ENCODE data around the gene TRIM29.

Gene TRIM29

DNA sequence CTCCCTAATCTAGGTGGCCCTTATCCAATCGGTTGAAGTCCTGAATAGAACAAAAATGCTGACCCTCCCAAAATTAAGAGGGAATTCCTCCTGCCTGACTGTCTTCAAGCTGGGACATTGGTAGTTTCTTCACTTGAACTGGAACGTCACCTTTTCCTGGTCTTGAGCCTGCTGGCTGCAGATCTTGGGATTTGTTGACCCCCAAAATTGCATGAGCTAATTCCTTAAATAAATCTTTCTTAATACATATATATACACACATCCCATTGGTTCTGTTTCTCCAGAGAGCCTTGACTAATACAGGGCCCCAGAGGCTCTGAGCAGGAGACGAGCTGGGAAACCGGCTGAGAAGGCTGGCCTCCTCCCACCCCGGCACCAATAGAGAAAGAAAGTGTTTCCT lies 46.2 kb downstream of the TRIM29 start:
- no peak for DNase-seq

DNA sequence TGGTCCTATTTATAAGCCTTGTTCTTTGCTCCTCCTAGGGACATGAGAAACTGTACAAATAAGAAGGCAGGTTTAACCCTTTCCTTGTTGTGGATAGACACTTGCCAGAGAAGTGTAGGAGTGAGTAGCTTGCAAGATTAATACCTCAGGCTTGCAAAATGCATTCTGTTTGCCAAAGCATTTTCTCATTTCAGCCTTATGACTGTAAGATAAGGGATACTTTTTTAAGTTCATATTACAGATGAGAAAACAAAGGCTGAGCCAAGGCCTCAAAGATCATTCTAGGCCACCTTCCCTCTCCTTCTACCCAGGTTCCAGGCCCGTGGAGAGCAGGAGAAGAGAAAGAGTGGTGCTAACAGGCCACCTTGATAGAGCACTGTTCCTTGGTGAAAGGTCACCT lies 46.8 kb downstream of the TRIM29 start:
- no peak for DNase-seq

GRCh38 chr11:120090411-120090810 lies 47.5 kb downstream of the TRIM29 start:
- DNase-seq: no peak

DNA sequence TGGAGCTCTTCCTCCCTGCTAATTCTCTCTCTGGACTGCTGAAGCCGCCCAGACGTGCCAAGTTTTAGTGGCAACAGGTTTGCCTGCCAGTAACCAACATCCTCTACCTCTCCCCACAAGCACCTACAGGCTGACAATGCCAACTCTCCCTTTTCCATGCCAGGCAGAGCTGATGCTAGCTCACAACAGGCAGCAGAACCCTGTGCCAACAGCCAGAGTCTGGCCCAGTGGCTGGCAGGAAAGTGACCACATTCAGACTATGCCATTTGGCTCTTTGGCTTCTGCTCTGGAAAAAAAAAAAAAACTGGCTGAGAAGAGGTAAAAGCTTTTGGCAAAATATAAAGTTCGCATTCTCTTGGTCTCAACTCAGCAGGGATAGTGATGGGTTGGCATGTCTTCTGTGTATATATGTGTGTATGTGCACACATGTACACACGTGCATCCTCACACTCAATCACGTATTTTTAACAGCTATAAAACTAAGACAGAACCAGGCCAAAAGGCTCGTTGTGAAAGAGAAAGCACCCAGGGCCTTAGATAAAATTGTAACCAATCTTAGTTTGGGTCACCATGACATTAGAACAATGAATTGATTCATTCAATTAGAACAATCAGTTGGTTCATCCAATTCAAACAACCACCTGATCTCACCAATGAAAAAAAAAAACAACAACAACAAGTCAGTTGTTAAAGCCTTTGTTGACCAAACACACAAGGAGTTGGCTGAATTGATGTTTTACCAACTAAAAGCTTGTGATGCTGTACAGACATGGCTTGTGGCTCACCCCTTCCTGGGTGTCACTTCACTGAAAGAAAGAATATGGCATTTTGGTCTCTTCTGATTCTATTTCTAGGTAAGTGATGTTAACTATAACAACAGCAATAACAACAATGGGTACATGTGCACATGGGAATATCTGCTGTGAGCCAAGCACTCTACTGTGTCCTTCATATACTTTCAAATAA lies 48.6 kb downstream of the TRIM29 start:
- no peak for DNase-seq

DNA sequence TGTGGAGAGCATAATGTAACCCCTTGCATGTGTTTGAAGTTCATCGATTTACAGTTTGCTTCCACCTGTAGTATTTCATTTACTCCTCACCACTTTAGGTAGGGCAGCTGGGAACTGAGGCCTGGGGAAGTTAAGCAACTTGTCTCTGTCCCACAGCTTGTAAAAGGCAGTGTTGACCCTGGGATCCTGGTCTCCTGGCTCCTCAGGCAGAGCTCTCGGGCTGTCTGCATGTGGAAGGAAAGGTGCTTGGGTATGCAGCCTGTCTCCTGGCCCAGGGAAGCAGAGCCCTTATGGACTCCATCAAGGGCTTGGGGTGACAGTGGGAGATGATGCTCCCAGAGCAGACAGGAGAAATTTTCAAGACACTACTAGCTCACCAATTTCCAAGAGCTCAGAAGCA lies 49.9 kb downstream of the TRIM29 start:
- no peak for DNase-seq

- DNase-seq: no peak
Observed at GRCh38 chr11:120086651-120087050, 51.3 kb downstream of the TRIM29 start.

DNA sequence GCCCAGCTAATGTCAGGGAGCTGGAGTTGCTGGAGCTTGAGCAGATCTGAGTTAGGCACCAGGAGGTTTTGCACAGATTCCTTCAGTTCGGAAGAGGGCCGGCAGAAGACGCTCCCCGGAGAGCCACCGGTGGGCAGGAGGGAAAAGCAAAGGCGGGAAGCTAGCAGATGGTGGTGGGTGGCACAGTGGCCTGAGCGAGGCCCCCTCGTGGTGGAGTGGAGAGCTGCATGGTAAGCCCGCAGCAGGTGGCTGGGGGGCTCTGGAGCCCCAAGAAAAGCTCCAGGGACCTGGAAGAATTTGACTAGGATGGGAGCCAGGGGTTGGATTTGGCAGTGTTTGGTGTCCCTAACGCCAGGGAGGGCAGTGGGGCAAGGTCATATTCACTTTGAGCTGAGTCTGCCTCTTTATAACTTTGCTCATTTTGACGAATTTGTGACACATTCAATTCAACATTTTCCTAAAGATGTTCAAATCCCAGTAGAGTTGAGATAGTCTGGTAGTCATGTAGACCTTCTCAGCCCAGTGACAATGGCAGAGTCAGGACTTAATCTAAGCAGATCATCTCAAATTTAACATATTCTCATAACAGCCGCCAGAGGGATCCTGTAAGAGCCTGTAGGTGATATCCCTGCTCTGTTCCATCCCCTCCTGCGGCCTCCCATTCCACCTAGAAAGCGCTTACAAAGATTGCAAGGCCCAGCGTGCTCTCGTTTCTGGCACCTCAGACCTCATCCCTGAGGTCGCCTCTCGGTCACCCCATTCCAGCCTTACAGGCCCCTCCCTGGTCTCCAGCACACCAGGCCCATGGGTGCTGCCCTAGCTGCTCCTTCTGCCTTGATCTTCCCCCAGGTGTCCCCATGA lies 57.9 kb downstream of the TRIM29 start:
- no peak for DNase-seq

DNA sequence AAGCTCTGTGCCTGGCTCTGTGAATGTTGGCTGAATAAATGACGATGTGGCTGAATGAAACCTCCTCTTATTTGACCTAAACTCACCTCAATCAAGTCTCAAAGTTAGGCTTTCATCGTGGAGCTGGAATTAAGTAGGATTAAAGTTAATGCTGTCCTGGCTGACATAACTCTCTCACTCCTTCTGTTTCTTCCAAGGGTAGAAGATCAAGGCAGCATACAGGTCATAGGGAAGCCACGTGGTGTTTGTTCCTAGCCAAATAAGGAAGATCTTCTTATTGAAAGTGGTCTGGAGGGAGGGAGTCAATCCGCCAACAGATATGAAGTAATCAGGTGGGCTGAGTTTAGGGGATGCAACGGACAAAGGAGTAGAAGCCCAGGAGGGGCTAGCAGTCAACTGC lies 59.5 kb downstream of the TRIM29 start:
- no peak for DNase-seq

DNA sequence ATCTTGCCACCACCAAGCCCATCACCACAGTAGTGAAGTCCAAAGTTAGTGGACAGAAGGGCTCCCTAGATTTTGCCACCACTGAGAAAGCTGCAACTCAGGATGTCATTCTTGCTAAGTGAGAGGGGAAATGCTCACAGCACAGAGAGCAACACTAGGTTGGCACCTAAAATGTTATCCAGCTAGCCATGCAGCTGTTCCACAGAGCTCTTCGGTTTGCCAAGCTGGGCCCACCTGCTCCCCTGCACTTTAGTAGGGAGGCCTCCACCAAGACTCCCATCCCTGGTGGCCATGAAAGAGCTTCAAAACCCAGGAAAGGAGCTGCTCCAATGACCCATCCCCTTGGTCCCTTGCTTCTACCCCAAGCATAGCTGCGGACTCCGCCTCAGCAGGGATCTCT lies 63.8 kb downstream of the TRIM29 start:
- DNase-seq: no peak

- no peak for DNase-seq
Observed at GRCh38 chr11:120073196-120073595, 64.7 kb downstream of the TRIM29 start.

GRCh38 chr11:120068114-120068573 lies 69.8 kb downstream of the TRIM29 start:
- no peak for DNase-seq

DNA sequence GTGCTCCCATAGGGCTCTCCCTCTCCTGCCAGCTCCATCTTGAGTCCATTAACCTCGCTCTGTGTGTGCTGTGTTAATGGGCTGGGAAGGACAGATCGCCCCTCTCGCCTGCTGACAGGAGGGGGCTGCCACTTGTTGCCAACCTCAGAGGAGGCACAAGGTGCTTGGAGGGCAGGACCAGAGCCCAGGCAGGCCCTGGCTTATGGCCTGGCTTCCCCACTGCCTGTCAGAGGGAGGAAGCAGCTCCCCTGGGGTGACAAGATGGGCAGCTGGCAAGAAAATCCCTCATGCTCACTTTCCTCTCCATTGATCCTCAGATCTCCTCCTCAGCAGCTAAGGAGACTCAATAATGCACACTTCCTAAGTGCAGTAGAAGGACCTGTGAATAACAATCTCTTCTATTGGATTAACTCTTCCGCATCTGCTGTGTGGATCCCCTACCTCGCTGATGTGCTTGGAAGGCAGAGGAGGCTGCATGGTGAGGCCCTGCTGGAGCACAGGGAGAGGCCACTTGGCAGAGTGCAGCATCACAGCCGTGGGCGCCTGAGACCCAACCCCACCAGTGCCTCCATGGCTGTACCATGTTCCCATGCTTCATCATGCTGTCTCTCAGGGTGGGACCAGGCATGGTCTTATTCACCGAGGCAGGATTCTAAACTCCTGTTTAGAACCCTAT lies 70.3 kb downstream of the TRIM29 start:
- no peak for DNase-seq

DNA sequence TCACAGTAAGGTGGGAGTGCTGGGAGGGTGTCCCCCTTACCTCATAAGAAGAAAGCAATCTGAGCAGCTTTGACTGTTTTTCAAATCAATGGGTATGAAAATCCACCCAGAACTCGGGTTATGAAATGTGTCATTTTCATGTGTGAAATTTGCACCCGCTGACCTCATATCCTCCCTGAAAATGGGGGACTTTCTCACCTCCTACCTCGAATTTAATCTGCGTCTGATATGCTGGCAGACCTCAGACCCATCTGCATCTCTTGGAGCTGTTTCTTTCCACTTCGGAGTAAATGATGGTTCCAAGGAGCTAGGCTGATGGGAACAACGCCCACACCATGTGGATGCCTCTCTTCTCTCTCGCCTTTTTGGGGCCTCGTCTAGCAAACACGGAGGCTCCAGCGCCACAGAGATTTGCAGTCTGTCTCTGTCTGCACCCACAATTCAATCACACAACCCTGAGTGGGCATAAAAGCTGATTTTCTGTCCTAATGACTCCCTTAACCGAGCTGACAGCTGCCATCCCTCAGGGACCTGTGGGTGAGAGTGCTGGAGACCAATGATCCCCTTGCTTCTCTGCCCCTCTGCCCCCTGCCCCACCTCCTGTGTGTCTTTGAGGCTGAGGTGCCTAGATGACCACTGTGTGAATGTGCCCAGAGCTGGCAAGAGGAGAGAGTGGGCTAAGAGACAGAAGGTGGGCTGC lies 71.0 kb downstream of the TRIM29 start:
- DNase-seq: no peak

- no peak for DNase-seq
Observed at GRCh38 chr11:120065876-120066275, 72.0 kb downstream of the TRIM29 start.

DNA sequence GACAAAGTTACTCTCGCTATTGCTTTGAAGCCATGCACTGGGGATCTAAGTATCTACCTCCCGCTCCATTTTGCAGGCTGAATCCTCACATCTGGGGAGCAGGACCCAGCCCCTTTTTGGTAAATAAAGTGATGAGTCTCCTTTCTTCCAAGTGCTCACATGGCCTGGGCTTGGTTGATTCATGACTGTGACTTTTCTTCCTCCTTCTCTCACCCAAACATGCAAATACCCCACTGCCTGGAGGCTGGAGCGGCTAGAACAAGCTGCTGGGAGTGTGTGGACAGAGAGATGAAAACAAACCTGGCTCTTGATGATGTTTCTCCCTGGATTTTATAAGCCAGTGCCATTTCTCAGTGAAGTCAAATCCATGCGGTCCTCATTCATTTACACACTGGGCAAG lies 72.7 kb downstream of the TRIM29 start:
- DNase-seq: no peak

- no peak for DNase-seq
Observed at GRCh38 chr11:120064341-120064740, 73.6 kb downstream of the TRIM29 start.

DNA sequence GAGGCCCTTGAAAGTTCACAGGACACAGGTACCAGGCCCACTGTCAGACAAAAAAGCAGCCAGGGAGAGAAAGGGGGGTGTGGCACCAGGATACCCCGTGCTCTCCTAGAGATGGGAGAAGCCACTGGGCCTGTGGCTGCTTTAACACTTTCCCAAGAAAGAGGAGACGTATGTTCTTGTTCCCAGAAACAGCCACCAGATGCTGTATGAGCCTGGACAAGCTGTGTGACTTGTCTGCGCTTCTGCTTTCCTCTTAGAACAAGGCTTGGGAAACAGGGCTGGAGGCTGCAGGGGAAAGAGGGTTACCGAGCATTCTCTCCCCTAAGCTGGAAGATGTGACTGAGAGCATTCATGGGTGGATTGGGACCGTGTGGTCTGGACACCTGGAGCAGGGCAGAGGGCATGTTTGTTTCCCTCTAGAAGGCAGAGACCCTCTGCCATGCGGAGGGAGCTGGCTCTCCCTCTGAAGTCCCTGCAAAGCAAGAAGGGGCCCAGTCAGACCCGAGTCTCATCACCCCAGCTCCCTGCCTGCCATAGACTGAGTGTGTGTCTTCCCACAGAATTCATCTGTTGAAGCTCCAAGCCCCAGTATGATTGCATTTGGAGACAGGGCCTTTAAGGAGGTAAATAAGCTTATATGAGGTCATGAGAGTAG lies 74.1 kb downstream of the TRIM29 start:
- no peak for DNase-seq

GRCh38 chr11:120062561-120062930 lies 75.4 kb downstream of the TRIM29 start:
- no peak for DNase-seq

DNA sequence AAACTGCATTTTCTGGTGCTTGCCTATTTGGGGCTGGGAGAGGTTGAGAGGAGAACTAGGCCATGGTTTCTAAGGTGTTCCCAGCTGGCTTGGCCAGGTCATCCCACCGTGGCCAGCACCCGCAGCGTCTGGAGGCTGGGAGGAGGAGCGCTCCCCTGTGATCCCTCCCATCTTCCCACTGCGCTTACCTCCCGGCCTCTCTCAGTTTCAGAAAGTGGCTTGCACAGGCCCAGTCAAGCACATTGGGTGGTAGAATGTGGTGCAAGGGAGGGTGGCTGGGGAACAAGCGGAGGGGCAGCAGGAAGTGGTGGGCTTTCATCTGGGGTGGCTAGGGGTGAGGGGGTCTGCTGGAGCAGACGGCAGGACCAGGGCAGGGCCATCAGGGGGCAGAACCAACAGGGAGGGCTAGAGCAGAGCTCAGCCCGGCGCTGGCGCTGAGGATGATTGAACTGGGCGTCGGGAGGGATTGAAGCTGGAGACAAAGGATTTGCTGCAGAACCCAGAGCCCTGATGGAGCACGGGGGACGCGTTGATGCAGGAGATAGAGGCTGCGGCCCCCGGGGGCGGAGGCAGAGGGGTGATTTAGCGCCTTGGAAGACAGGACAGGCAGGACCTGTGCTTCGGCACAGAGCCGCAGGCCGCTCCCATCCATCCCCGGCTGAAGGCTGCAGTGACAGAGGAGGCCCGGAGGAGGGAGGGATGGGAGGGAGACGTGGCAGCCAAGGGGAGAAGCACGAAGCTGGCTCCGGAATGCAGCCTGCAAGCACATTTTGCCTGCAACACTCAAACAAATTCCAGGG lies 76.0 kb downstream of the TRIM29 start:
- DNase-seq: no peak

Measured in CD4-positive, alpha-beta T cell treated with Interleukin-21 for 1 hour (primary cell).